Loucy (cell line): ENCODE measurements around the gene PRDM2.

Source experiments
- H2AFZ ChIP-seq: fragments of 200-600 bp; sonication (generic); 2 replicates; pipeline ENCODE4 v1.6.0; 2016; ENCODE audit warnings: antibody characterized with exemption, mild to moderate bottlenecking, low read length, moderate library complexity
- H3F3A ChIP-seq: fragments of 200-600 bp; 2 replicates; pipeline ENCODE4 v1.6.0; 2016; ENCODE audit warnings: antibody characterized with exemption, low read depth, mild to moderate bottlenecking
- H3K27me3 ChIP-seq: fragments of 200-600 bp; sonication (generic); 2 replicates; pipeline ENCODE4 v1.6.1; 2014; ENCODE audit warnings: low read length, mild to moderate bottlenecking; ENCODE audit not compliant: insufficient read depth, poor library complexity, severe bottlenecking
- H3K36me3 ChIP-seq: fragments of 200-600 bp; sonication (generic); 2 replicates; pipeline ENCODE4 v1.6.1; 2016; ENCODE audit warnings: low read length; ENCODE audit not compliant: insufficient read depth
- H3K4me1 ChIP-seq: fragments of 200-600 bp; sonication (generic); 2 replicates; pipeline ENCODE4 v1.5.1; 2014; ENCODE audit warnings: low read length, mild to moderate bottlenecking; ENCODE audit not compliant: insufficient read depth, poor library complexity, severe bottlenecking
- H3K4me2 ChIP-seq: fragments of 200-600 bp; sonication (generic); 2 replicates; pipeline ENCODE4 v1.6.0; 2014; ENCODE audit warnings: antibody characterized with exemption, low read length, low read depth, mild to moderate bottlenecking; ENCODE audit not compliant: poor library complexity, severe bottlenecking
- H3K4me3 ChIP-seq: fragments of 200-600 bp; sonication (generic); 2 replicates; pipeline ENCODE4 v1.5.1; 2014; ENCODE audit warnings: low read length, mild to moderate bottlenecking, mixed read lengths; ENCODE audit not compliant: poor library complexity, severe bottlenecking
- H3K79me2 ChIP-seq: fragments of 200-600 bp; sonication (generic); 2 replicates; pipeline ENCODE4 v1.6.1; 2014; ENCODE audit warnings: low read length; ENCODE audit not compliant: insufficient read depth
- H3K9ac ChIP-seq: fragments of 200-600 bp; sonication (generic); 2 replicates; pipeline ENCODE4 v1.6.0; 2014; ENCODE audit warnings: mild to moderate bottlenecking, low read depth, low read length, moderate library complexity; ENCODE audit not compliant: poor library complexity, severe bottlenecking
- H3K9me2 ChIP-seq: fragments of 200-600 bp; sonication (generic); replicated peaks from 2 replicates; pipeline ENCODE4 v1.6.1; 2016; ENCODE audit warnings: low read depth, low read length, mixed read lengths
- H3K9me3 ChIP-seq: fragments of 200-600 bp; sonication (generic); 2 replicates; pipeline ENCODE4 v1.6.1; 2014; ENCODE audit warnings: mild to moderate bottlenecking, antibody characterized with exemption, low read length, low read depth; ENCODE audit not compliant: insufficient read depth
- H4K20me1 ChIP-seq: fragments of 200-600 bp; sonication (generic); 2 replicates; pipeline ENCODE4 v1.6.0; 2014; ENCODE audit warnings: antibody characterized with exemption, low read length, mild to moderate bottlenecking; ENCODE audit not compliant: insufficient read depth, poor library complexity, severe bottlenecking
- EZH2phosphoT487 ChIP-seq: fragments of 200-600 bp; IDR thresholded peaks from 2 replicates; pipeline ENCODE4 v1.6.1; 2018; ENCODE audit warnings: antibody characterized with exemption, mild to moderate bottlenecking, moderate library complexity, borderline replicate concordance
- TF ChIP-seq, protein P1 (sequence below): fragments of 200-600 bp; sonication (generic); conservative IDR thresholded peaks from 2 replicates; pipeline ENCODE4 v1.5.1; 2014; ENCODE audit warnings: mild to moderate bottlenecking, antibody characterized with exemption, low read length

The PRDM2 gene

GRCh38 chr1:13823126-13823880 lies 123.3 kb downstream of the PRDM2 start:
- Histone ChIP-seq H3K9me3 (no peaks in the 10 kb centered on the region), H3K27me3 (no peaks in the 10 kb centered on the region), H3K4me2 (no peak overlapping the region), H4K20me1 (no peaks in the 10 kb centered on the region), H2AFZ (no peak overlapping the region), H3K36me3 (peaks cover 11% of the 10 kb centered on the region; the same call in 1 of the 2 replicates), H3K79me2 (no peaks in the 10 kb centered on the region), H3K4me3 (no peak overlapping the region), H3K9me2 (no peaks in the 10 kb centered on the region), H3K4me1 (no peaks in the 10 kb centered on the region), H3F3A (no peaks in the 10 kb centered on the region), H3K9ac (no peak overlapping the region)
- TF ChIP-seq, protein P1, sequence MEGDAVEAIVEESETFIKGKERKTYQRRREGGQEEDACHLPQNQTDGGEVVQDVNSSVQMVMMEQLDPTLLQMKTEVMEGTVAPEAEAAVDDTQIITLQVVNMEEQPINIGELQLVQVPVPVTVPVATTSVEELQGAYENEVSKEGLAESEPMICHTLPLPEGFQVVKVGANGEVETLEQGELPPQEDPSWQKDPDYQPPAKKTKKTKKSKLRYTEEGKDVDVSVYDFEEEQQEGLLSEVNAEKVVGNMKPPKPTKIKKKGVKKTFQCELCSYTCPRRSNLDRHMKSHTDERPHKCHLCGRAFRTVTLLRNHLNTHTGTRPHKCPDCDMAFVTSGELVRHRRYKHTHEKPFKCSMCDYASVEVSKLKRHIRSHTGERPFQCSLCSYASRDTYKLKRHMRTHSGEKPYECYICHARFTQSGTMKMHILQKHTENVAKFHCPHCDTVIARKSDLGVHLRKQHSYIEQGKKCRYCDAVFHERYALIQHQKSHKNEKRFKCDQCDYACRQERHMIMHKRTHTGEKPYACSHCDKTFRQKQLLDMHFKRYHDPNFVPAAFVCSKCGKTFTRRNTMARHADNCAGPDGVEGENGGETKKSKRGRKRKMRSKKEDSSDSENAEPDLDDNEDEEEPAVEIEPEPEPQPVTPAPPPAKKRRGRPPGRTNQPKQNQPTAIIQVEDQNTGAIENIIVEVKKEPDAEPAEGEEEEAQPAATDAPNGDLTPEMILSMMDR: no peak
- no peak for TF ChIP-seq EZH2phosphoT487

DNA sequence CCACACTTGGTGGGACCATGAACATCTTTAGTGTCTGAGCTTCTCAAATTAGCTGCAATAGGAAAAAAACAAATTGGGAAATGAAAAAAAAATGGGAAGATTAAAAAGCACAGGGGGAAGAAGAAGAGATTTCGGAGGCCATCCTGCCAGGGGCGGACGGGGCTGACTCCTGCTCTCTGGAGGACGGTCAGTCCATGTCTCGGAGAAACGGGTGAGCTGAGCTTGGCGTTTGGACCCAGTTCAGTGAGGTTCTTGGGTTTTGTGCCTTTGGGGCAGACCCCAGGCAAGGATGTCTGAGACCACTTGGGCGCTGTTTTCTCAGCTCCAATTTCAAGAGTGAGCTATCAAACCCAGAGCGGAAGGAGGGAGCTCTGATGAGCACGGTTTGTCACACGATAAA lies 123.9 kb downstream of the PRDM2 start:
- TF ChIP-seq, protein P1: no peak
- no peak for TF ChIP-seq EZH2phosphoT487
- no peaks in the 10 kb centered on the region for H3F3A ChIP-seq
- H3K36me3 ChIP-seq: peaks cover 11% of the 10 kb centered on the region; the same call in 1 of the 2 replicates
- no peak overlapping the region for H3K4me3 ChIP-seq
- no peaks in the 10 kb centered on the region for H3K9me2 ChIP-seq
- H3K9ac ChIP-seq: no peak overlapping the region
- no peaks in the 10 kb centered on the region for H3K9me3 ChIP-seq
- H4K20me1 ChIP-seq: no peaks in the 10 kb centered on the region
- H3K4me1 ChIP-seq: no peaks in the 10 kb centered on the region
- no peaks in the 10 kb centered on the region for H3K79me2 ChIP-seq
- no peak overlapping the region for H2AFZ ChIP-seq
- no peak overlapping the region for H3K4me2 ChIP-seq
- no peaks in the 10 kb centered on the region for H3K27me3 ChIP-seq

DNA sequence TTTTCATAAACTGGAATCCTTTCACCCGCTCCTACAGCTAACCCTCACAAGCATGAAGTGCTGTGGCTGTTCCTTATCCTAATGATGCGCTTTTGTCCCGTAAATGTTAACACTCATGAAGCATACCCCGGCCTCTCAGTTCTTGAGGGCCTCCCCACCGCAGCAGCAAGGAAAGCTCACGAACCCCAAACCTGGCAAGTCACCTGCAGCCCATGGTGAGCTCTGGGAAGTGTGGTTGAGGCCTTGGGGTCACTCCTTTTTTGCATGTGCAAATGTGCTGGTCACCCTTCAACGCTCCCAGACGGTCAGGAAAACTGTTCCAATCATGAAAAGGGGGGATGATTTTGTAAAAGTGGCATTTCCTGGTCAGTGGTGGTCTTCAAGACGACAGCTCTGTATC lies 124.6 kb downstream of the PRDM2 start:
- Histone ChIP-seq H3K4me1 (no peaks in the 10 kb centered on the region), H3K9me3 (no peaks in the 10 kb centered on the region), H3K4me2 (no peak overlapping the region), H2AFZ (no peak overlapping the region), H4K20me1 (no peaks in the 10 kb centered on the region), H3K79me2 (no peaks in the 10 kb centered on the region), H3K27me3 (no peaks in the 10 kb centered on the region), H3K9ac (no peak overlapping the region), H3K4me3 (no peak overlapping the region), H3F3A (no peaks in the 10 kb centered on the region), H3K9me2 (no peaks in the 10 kb centered on the region), H3K36me3 (peaks cover 11% of the 10 kb centered on the region; the same call in 1 of the 2 replicates)
- TF ChIP-seq EZH2phosphoT487: no peak
- TF ChIP-seq, protein P1: no peak
